SH-SY5Y (cell line): ENCODE results near the gene METTL8.

Experiments used
- GATA2 ChIP-seq: IDR thresholded peaks from 2 replicates; pipeline ENCODE4 v1.6.1; 2011; ENCODE audit warnings: mild to moderate bottlenecking, low read depth, low read length
- GATA3 ChIP-seq: IDR thresholded peaks from 2 replicates; pipeline ENCODE4 v1.6.1; 2011; ENCODE audit warnings: low read depth, mild to moderate bottlenecking, low read length, moderate library complexity

Gene METTL8

GRCh38 chr2:171345971-171346722 lies 87.6 kb downstream of the METTL8 start:
- TF ChIP-seq GATA2 (no peak), GATA3 (no peak)

GRCh38 chr2:171344182-171344581 lies 89.6 kb downstream of the METTL8 start:
- TF ChIP-seq GATA2 (no peak), GATA3 (no peak)

- no peak for TF ChIP-seq GATA2
- TF ChIP-seq GATA3: no peak
Measured at GRCh38 chr2:171342067-171342413, 91.8 kb downstream of the METTL8 start.

- TF ChIP-seq GATA2 (no peak), GATA3 (no peak)
Measured at GRCh38 chr2:171341394-171342066, 92.3 kb downstream of the METTL8 start.

GRCh38 chr2:171334946-171335345 lies 98.8 kb downstream of the METTL8 start:
- no peak for TF ChIP-seq GATA3
- no peak for TF ChIP-seq GATA2

GRCh38 chr2:171334171-171334570 lies 99.6 kb downstream of the METTL8 start:
- TF ChIP-seq GATA2: no peak
- no peak for TF ChIP-seq GATA3

GRCh38 chr2:171330155-171330956 lies 103.4 kb downstream of the METTL8 start:
- no peak for TF ChIP-seq GATA3
- no peak for TF ChIP-seq GATA2

GRCh38 chr2:171327043-171327496 lies 106.7 kb downstream of the METTL8 start:
- no peak for TF ChIP-seq GATA3

GRCh38 chr2:171325886-171326585 lies 107.8 kb downstream of the METTL8 start:
- no peak for TF ChIP-seq GATA3
- TF ChIP-seq GATA2: no peak

- no peak for TF ChIP-seq GATA2
- no peak for TF ChIP-seq GATA3
Measured at GRCh38 chr2:171323971-171324528, 109.7 kb downstream of the METTL8 start.

GRCh38 chr2:171322928-171323327 lies 110.9 kb downstream of the METTL8 start:
- TF ChIP-seq GATA2: no peak
- TF ChIP-seq GATA3: no peak

GRCh38 chr2:171320731-171321130 lies 113.1 kb downstream of the METTL8 start:
- TF ChIP-seq GATA2: no peak
- no peak for TF ChIP-seq GATA3

GRCh38 chr2:171320208-171320621 lies 113.6 kb downstream of the METTL8 start:
- TF ChIP-seq GATA2 (no peak), GATA3 (no peak)
